H1 (cell line): Measurements from ENCODE around the gene BMI1. TPM values are rescaled to one million over a fixed set of nuclear protein-coding genes. Genes with fewer than 3 reads are reported as not detected.

Experiments used
- CTCF ChIA-PET: fragments of 300-600 bp; sonication (Branson Sonifier 250); formaldehyde crosslinking; loops from one replicate; lab custom pipeline; 2021; ENCODE audit not compliant: partially characterized antibody; lab: Charles Lee
- POLR2A ChIA-PET: fragments of 300-600 bp; sonication (Branson Sonifier 250); formaldehyde crosslinking; loops from one replicate; lab custom pipeline; 2021; ENCODE audit warnings: inconsistent platforms; ENCODE audit not compliant: partially characterized antibody; lab: Charles Lee
- DNase-seq, 2 experiments: peaks; one replicate each; pipeline versions ENCODE4 v3.0.0 to v3.0.0-alpha.2; 2010 to 2022; ENCODE audit warnings: low spot score in 2 of 2, low read depth in 1 of 2, mixed read lengths in 1 of 2
- FAIRE-seq: peaks from 2 replicates; lab custom pipeline; 2011; peaks lifted over from hg19 to GRCh38; lab: Jason Lieb, UNC
- H2AFZ ChIP-seq: 2 replicates; pipeline ENCODE4 v1.8.1; 2012; ENCODE audit warnings: low read length, inconsistent platforms
- H2AK5ac ChIP-seq: 2 replicates; pipeline ENCODE4 v1.6.1; 2013; ENCODE audit warnings: low read depth, low read length
- H2BK120ac ChIP-seq: replicated peaks from 2 replicates; pipeline ENCODE3; 2013; ENCODE audit warnings: low read depth, low read length, inconsistent platforms
- H2BK12ac ChIP-seq: 2 replicates; pipeline ENCODE4 v1.6.1; 2013; ENCODE audit warnings: low read depth, low read length
- H2BK15ac ChIP-seq: 2 replicates; pipeline ENCODE4 v1.6.1; 2013; ENCODE audit warnings: low read length
- H2BK20ac ChIP-seq: 2 replicates; pipeline ENCODE4 v1.6.1; 2013; ENCODE audit warnings: low read length
- H2BK5ac ChIP-seq: 2 replicates; pipeline ENCODE4 v1.6.1; 2013; ENCODE audit warnings: low read depth, low read length
- H3K14ac ChIP-seq: 2 replicates; pipeline ENCODE4 v1.6.1; 2013; ENCODE audit warnings: inconsistent platforms; ENCODE audit not compliant: insufficient read length
- H3K18ac ChIP-seq: 2 replicates; pipeline ENCODE4 v1.6.1; 2013; ENCODE audit warnings: low read length; ENCODE audit errors: extremely low read depth
- H3K23ac ChIP-seq: 2 replicates; pipeline ENCODE4 v1.6.1; 2013; ENCODE audit warnings: inconsistent platforms; ENCODE audit not compliant: insufficient read length
- H3K23me2 ChIP-seq: 2 replicates; pipeline ENCODE4 v1.6.1; 2013; ENCODE audit warnings: low read depth, low read length
- H3K27ac ChIP-seq: 2 replicates; pipeline ENCODE4 v1.6.1; 2011; ENCODE audit warnings: low read depth, low read length, inconsistent platforms
- H3K27me3 ChIP-seq, 4 experiments: replicated peaks in 1 of 4; 1 replicate in 1 of 4; 2 replicates in 3 of 4; pipeline versions ENCODE4 v1.6.1 to v1.8.1; 2011 to 2013; ENCODE audit warnings: low read length in 3 of 4, mild to moderate bottlenecking in 3 of 4, inconsistent platforms in 2 of 4, mixed read lengths in 2 of 4, moderate library complexity in 1 of 4; ENCODE audit not compliant: control insufficient read depth in 3 of 4, insufficient read depth in 3 of 4; ENCODE audit errors: extremely low read depth in 1 of 4
- H3K36me3 ChIP-seq, 4 experiments: 2 replicates each; pipeline versions ENCODE4 v1.6.1 to v1.8.1; 2011 to 2013; ENCODE audit warnings: mild to moderate bottlenecking in 4 of 4, low read length in 3 of 4, moderate library complexity in 2 of 4, control low read depth in 1 of 4, inconsistent platforms in 1 of 4; ENCODE audit not compliant: insufficient read depth in 4 of 4, control insufficient read depth in 2 of 4
- H3K4ac ChIP-seq: replicated peaks from 2 replicates; pipeline ENCODE3; 2013; ENCODE audit warnings: low read length, low read depth, mixed read lengths, inconsistent platforms; ENCODE audit not compliant: insufficient read length
- H3K4me1 ChIP-seq, 4 experiments: replicated peaks in 1 of 4; 1 replicate in 1 of 4; 2 replicates in 3 of 4; pipeline versions ENCODE4 v1.6.1 to v1.8.1; 2011 to 2013; ENCODE audit warnings: low read length in 3 of 4, inconsistent platforms in 2 of 4, mixed read lengths in 1 of 4; ENCODE audit not compliant: insufficient read depth in 4 of 4, control insufficient read depth in 3 of 4
- H3K4me2 ChIP-seq, 2 experiments: 2 replicates each; pipeline versions ENCODE4 v1.6.1 to v1.8.1; 2011 to 2013; ENCODE audit warnings: low read depth in 2 of 2, low read length in 2 of 2, control low read depth in 1 of 2, inconsistent platforms in 1 of 2, mild to moderate bottlenecking in 1 of 2; ENCODE audit not compliant: insufficient read depth in 1 of 2
- H3K4me3 ChIP-seq, 4 experiments: fragments of 200-600, 300-600 bp in 1 of 4; sonication (generic), shearing (Covaris generic), sonication (Bioruptor Twin) in 1 of 4; 2 replicates each; pipeline versions ENCODE4 v1.5.1 to v1.8.1; 2011 to 2016; ENCODE audit warnings: low read length in 4 of 4, low read depth in 3 of 4, control low read depth in 2 of 4, inconsistent platforms in 2 of 4, mild to moderate bottlenecking in 2 of 4, mixed read lengths in 1 of 4, moderate library complexity in 1 of 4; ENCODE audit not compliant: insufficient read depth in 2 of 4; ENCODE audit errors: extremely low read depth in 1 of 4
- H3K56ac ChIP-seq: replicated peaks from 2 replicates; pipeline ENCODE3; 2013; ENCODE audit warnings: low read depth, mild to moderate bottlenecking, mixed read lengths, low read length, inconsistent platforms; ENCODE audit not compliant: insufficient read length
- H3K79me1 ChIP-seq: 2 replicates; pipeline ENCODE4 v1.6.1; 2013; ENCODE audit warnings: low read depth, low read length, control low read depth
- H3K79me2 ChIP-seq, 2 experiments: 2 replicates each; pipeline versions ENCODE4 v1.6.1 to v1.8.1; 2012 to 2013; ENCODE audit warnings: low read length in 2 of 2, mild to moderate bottlenecking in 2 of 2, inconsistent platforms in 1 of 2; ENCODE audit not compliant: insufficient read depth in 2 of 2, control insufficient read depth in 1 of 2
- H3K9ac ChIP-seq, 4 experiments: replicated peaks in 1 of 4; 1 replicate in 1 of 4; 2 replicates in 3 of 4; pipeline versions ENCODE4 v1.6.1 to v1.8.1; 2011 to 2013; ENCODE audit warnings: low read depth in 3 of 4, low read length in 3 of 4, control low read depth in 2 of 4, mild to moderate bottlenecking in 2 of 4, moderate library complexity in 2 of 4, inconsistent platforms in 1 of 4; ENCODE audit errors: extremely low read depth in 1 of 4
- H3K9me3 ChIP-seq, 2 experiments: 2 replicates each; pipeline versions ENCODE4 v1.6.1 to v1.8.1; 2012 to 2013; ENCODE audit warnings: mild to moderate bottlenecking in 2 of 2, moderate library complexity in 2 of 2, control low read depth in 1 of 2, inconsistent platforms in 1 of 2, low read depth in 1 of 2, low read length in 1 of 2, mixed read lengths in 1 of 2; ENCODE audit not compliant: insufficient read depth in 2 of 2
- H4K20me1 ChIP-seq, 2 experiments: replicated peaks in 1 of 2; 2 replicates each; pipeline versions ENCODE3 to v1.8.1; 2011 to 2013; ENCODE audit warnings: inconsistent platforms in 2 of 2, low read length in 2 of 2, mild to moderate bottlenecking in 1 of 2; ENCODE audit not compliant: insufficient read depth in 2 of 2, control insufficient read depth in 1 of 2
- H4K5ac ChIP-seq: 2 replicates; pipeline ENCODE4 v1.6.1; 2013; ENCODE audit warnings: low read length, low read depth, mixed read lengths, inconsistent platforms; ENCODE audit not compliant: insufficient read length
- H4K8ac ChIP-seq: 2 replicates; pipeline ENCODE4 v1.8.0; 2013; ENCODE audit warnings: mild to moderate bottlenecking, moderate library complexity, low read length, inconsistent platforms; ENCODE audit not compliant: insufficient read depth; ENCODE audit errors: extremely low read depth
- H4K91ac ChIP-seq: replicated peaks from 2 replicates; pipeline ENCODE3; 2013; ENCODE audit warnings: low read length, mixed read lengths, inconsistent platforms; ENCODE audit not compliant: insufficient read length
- CHD1 ChIP-seq: IDR thresholded peaks from 2 replicates; pipeline ENCODE4 v1.6.1; 2012; ENCODE audit warnings: low read depth, low read length, improper control_type of control experiment
- GTF2F1 ChIP-seq: IDR thresholded peaks from 2 replicates; pipeline ENCODE4 v1.6.1; 2012; ENCODE audit warnings: low read depth, low read length, improper control_type of control experiment, borderline replicate concordance
- RBBP5 ChIP-seq: IDR thresholded peaks from 2 replicates; pipeline ENCODE4 v1.7.1; 2012; ENCODE audit warnings: low read depth, mild to moderate bottlenecking, inconsistent platforms, low read length, moderate library complexity, borderline replicate concordance
- SIRT6 ChIP-seq: IDR thresholded peaks from one replicate; pipeline ENCODE4 v1.7.1; 2012; ENCODE audit warnings: low read length, inconsistent platforms
- YY1 ChIP-seq: IDR thresholded peaks from 2 replicates; pipeline ENCODE4 v1.6.1; 2011; ENCODE audit warnings: low read depth, mild to moderate bottlenecking, low read length
- WGBS, 2 experiments: shearing (Covaris generic) in 1 of 2; methylation state at CpG; one replicate each; pipeline versions ENCODE4 v1.1.6 to v1.1.7; 2013 to 2015; ENCODE audit warnings: low lambda C conversion rate in 2 of 2, mixed read lengths in 2 of 2, inconsistent platforms in 1 of 2, low coverage in 1 of 2, missing lambda C conversion rate in 1 of 2; ENCODE audit not compliant: insufficient replicate concordance in 2 of 2, insufficient coverage in 1 of 2, insufficient read length in 1 of 2; ENCODE audit errors: extremely low coverage in 1 of 2, missing lambda C conversion rate in 1 of 2; 5-methylcytosine and 5-hydroxymethylcytosine counted together
- polyA plus RNA-seq, 7 experiments: library from polyadenylated mRNA; depleted of rRNA in 3 of 7; stranded (reverse) in 5 of 7; unstranded in 2 of 7; fragments of >200 nt in 5 of 7; fragments of 200-250 nt in 2 of 7; gene quantifications; 1 replicate in 5 of 7; 2 replicates in 1 of 7; 4 replicates in 1 of 7; pipeline versions ENCODE4 v1.2.1 to v1.2.3, GENCODE V29; 2011 to 2013; ENCODE audit warnings: missing spikeins in 2 of 7, mixed read lengths in 2 of 7
- total RNA-seq: library from RNA; stranded (reverse); fragmentation: NEBNext Ultra II Directional; extraction: Animal tissue kit (Norgen Biotek cat#: 25700); gene quantifications from 2 replicates; pipeline ENCODE4 v1.2.1, GENCODE V29; 2021
- TF ChIP-seq, protein P1 (sequence below): IDR thresholded peaks from 2 replicates; pipeline ENCODE4 v1.6.1; 2012; ENCODE audit warnings: low read length, inconsistent platforms

The BMI1 gene
- total and polyA plus RNA-seq, 2 of the 8 experiments (the other 6 are each of a cell fraction or from before 2014, with no cell fraction given) = 2.8 to 10.7 TPM

DNA sequence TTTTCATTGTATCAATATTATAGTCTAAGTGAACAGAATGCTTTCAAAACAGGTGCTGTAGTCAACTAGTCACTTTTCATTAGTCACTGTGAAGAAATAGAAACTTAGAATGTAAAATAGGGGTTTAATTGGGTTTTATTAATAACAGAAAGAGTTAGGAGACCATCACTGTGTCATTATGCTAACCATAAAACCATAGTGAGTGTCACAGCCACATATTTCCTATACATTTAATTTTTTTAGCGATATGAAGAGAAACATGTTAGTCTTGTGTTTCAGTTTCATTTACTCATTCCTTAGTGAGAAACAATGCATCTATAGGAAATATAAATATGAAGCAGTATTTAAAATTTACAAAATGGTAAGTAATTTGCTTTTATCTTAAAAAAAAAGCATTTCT, 46.6 kb downstream of the BMI1 start:
- no peak overlapping the region for H3K27ac ChIP-seq
- H3K4me1 ChIP-seq = no peaks in the 10 kb centered on the region
- no peak overlapping the region for H2BK15ac ChIP-seq
- no peak overlapping the region for H3K56ac ChIP-seq
- H3K4me2 ChIP-seq = no peak overlapping the region
- no peak overlapping the region for H4K91ac ChIP-seq
- FAIRE-seq (no peak), DNase-seq (no peak)
- H4K5ac ChIP-seq = no peak overlapping the region
- no peaks in the 10 kb centered on the region for H3K27me3 ChIP-seq
- no peak overlapping the region for H2BK20ac ChIP-seq
- H2AFZ ChIP-seq = no peak overlapping the region
- H3K79me1 ChIP-seq = no peaks in the 10 kb centered on the region
- H2BK120ac ChIP-seq = no peak overlapping the region
- H3K23ac ChIP-seq = no peak overlapping the region
- H3K79me2 ChIP-seq = no peaks in the 10 kb centered on the region
- ChIA-PET CTCF (no interaction called here), POLR2A (no interaction called here)
- H3K9ac ChIP-seq = no peak overlapping the region
- H3K36me3 ChIP-seq = no peaks in the 10 kb centered on the region
- H4K20me1 ChIP-seq = peaks cover 0 to 1% of the 10 kb centered on the region in 2 experiments
- WGBS, 2 experiments = 100% methylated on average over 1 of the region's 1 CpG; no CpG with 5 or more reads in 1 of the 2 experiments
- H2BK12ac ChIP-seq = no peak overlapping the region
- no peak overlapping the region for H3K18ac ChIP-seq
- no peak overlapping the region for H4K8ac ChIP-seq
- H3K4ac ChIP-seq = no peak overlapping the region
- H3K9me3 ChIP-seq = no peaks in the 10 kb centered on the region
- no peak overlapping the region for H2AK5ac ChIP-seq
- H3K23me2 ChIP-seq = no peaks in the 10 kb centered on the region
- H2BK5ac ChIP-seq = no peak overlapping the region
- H3K14ac ChIP-seq = no peak overlapping the region
- no peak overlapping the region for H3K4me3 ChIP-seq
- TF ChIP-seq GTF2F1 = no peak
- no peak for TF ChIP-seq SIRT6
- TF ChIP-seq CHD1 = no peak
- no peak for TF ChIP-seq RBBP5
- TF ChIP-seq YY1 = no peak
- TF ChIP-seq, protein P1, sequence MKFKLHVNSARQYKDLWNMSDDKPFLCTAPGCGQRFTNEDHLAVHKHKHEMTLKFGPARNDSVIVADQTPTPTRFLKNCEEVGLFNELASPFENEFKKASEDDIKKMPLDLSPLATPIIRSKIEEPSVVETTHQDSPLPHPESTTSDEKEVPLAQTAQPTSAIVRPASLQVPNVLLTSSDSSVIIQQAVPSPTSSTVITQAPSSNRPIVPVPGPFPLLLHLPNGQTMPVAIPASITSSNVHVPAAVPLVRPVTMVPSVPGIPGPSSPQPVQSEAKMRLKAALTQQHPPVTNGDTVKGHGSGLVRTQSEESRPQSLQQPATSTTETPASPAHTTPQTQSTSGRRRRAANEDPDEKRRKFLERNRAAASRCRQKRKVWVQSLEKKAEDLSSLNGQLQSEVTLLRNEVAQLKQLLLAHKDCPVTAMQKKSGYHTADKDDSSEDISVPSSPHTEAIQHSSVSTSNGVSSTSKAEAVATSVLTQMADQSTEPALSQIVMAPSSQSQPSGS = no peak
